ENCODE measurements around the gene FOXL2.
A peak's percentile ranks its signal among the peaks of the same experiment; 100 is the strongest.

The FOXL2 gene

DNA sequence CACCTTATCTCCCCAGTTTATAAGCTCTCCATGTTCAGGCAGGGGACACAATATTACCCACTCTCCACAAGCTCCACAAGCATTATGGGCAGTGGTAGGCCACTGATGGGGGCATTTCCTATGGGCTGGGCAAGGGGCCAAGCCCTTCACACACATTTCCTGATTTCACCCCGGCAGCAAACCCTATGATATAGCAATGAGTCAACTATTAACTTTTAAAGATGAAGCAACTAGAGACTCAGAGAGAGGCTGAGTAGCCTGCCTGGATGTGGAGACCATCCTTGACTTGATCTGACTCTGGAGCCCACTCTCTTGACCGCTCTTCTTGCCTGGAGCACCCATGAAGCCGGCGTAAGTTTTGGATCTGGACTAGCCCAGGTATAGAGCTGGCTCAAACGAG lies 27.5 kb upstream of the FOXL2 start:
- TF ChIP-seq, protein P1, sequence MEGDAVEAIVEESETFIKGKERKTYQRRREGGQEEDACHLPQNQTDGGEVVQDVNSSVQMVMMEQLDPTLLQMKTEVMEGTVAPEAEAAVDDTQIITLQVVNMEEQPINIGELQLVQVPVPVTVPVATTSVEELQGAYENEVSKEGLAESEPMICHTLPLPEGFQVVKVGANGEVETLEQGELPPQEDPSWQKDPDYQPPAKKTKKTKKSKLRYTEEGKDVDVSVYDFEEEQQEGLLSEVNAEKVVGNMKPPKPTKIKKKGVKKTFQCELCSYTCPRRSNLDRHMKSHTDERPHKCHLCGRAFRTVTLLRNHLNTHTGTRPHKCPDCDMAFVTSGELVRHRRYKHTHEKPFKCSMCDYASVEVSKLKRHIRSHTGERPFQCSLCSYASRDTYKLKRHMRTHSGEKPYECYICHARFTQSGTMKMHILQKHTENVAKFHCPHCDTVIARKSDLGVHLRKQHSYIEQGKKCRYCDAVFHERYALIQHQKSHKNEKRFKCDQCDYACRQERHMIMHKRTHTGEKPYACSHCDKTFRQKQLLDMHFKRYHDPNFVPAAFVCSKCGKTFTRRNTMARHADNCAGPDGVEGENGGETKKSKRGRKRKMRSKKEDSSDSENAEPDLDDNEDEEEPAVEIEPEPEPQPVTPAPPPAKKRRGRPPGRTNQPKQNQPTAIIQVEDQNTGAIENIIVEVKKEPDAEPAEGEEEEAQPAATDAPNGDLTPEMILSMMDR (conservative IDR thresholded peaks at IDR 0.05; ENCODE audit: low read depth, low read length) = no peak
- peak; percentile 15 for DNase-seq (ENCODE audit: low read depth)

GRCh38 chr3:138972941-138973340 lies 26.0 kb upstream of the FOXL2 start:
- TF ChIP-seq, protein P1 (conservative IDR thresholded peaks at IDR 0.05; ENCODE audit: low read depth, low read length) = no peak
- no peak overlapping the region for H3K4me3 ChIP-seq (ENCODE audit: low read depth, low read length)
- DNase-seq (ENCODE audit: low read depth) = no peak

More for the DNA sequence above, 27.5 kb upstream of the FOXL2 start:
- H3K4me3 ChIP-seq (ENCODE audit: low read depth, low read length) = no peak overlapping the region

GRCh38 chr3:138971766-138972320 lies 24.9 kb upstream of the FOXL2 start:
- DNase-seq (ENCODE audit: low read depth) = no peak
- TF ChIP-seq, protein P1 (conservative IDR thresholded peaks at IDR 0.05; ENCODE audit: low read depth, low read length) = no peak
- no peak overlapping the region for H3K4me3 ChIP-seq (ENCODE audit: low read depth, low read length)

GRCh38 chr3:138964923-138965322 lies 18.0 kb upstream of the FOXL2 start:
- TF ChIP-seq, protein P1 (conservative IDR thresholded peaks at IDR 0.05; ENCODE audit: low read depth, low read length) = no peak
- no peak for DNase-seq (ENCODE audit: low read depth)
- no peak overlapping the region for H3K4me3 ChIP-seq (ENCODE audit: low read depth, low read length)

DNA sequence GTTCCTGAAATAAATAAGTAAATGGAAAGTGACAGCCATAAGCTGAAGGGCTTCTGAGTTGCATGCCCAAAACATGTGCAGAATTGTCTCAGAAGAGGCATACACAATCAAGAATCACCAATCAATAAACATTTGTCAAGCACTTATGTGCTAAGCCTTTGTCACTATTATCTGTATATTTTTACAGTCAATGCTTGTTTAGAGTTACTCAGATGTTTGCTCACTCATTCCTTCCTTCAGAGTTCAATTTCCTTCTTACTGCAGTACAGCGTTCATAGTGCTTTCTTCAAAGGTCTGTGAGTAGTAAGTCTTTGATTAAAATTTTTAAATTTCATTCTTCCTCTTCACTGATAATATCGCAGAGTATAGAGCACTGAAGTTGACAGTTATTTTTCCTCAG lies 17.3 kb upstream of the FOXL2 start:
- no peak overlapping the region for H3K4me3 ChIP-seq (ENCODE audit: low read depth, low read length)
- DNase-seq (ENCODE audit: low read depth) = no peak
- TF ChIP-seq, protein P1 (conservative IDR thresholded peaks at IDR 0.05; ENCODE audit: low read depth, low read length) = no peak

GRCh38 chr3:138962854-138963560 lies 16.1 kb upstream of the FOXL2 start:
- TF ChIP-seq, protein P1 (conservative IDR thresholded peaks at IDR 0.05; ENCODE audit: low read depth, low read length) = no peak
- DNase-seq (ENCODE audit: low read depth) = no peak

DNA sequence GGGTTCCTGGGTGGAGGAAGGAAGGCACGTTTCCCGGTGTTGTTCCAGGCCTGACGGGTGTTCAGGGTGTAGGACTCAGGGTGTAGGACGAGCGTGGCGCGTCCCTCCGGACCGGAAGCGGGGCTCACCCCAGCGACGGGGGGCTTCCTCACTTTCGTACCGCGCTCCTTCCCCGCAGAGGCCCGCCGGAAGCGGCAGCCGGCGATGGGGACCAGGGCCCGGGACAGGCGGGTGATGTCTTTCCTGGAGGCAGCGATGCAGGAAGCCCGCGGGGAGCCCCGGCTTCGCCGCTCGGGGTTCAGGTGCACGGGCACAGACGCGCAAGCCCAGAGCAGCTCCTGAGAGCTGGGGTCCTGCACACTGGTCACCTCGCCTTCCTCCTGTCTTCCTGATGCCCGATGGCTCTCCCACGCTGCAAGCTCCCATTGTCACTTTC lies 13.5 kb upstream of the FOXL2 start:
- TF ChIP-seq, protein P1 (conservative IDR thresholded peaks at IDR 0.05; ENCODE audit: low read depth, low read length) = no peak
- no peak for DNase-seq (ENCODE audit: low read depth)
- H3K4me3 ChIP-seq (ENCODE audit: low read depth, low read length) = no peak overlapping the region

More at GRCh38 chr3:138962854-138963560, 16.1 kb upstream of the FOXL2 start:
- H3K4me3 ChIP-seq (ENCODE audit: low read depth, low read length) = no peak overlapping the region
